A549 (cell line): ENCODE measurements around the gene GABBR2.
"Not testable (repeated sequence)": the region's sequence is repeated elsewhere in the genome, so short reads cannot be mapped to it uniquely, and the experiment has no call there.

Source experiments
- ATOH8 ChIP-seq: fragments of 250-450 bp; sonication (Bioruptor Pico); IDR thresholded peaks from 2 replicates; pipeline ENCODE4 v1.5.0; 2020; ENCODE audit warnings: low read depth, mild to moderate bottlenecking, moderate library complexity
- ELK1 ChIP-seq: fragments of 150-350 bp; IDR thresholded peaks from 2 replicates; pipeline ENCODE4 v1.6.1; 2014; ENCODE audit warnings: low read depth, mild to moderate bottlenecking, low read length
- EP300 ChIP-seq, 2 experiments: fragments of >200 bp; sonication (Bioruptor Twin); formaldehyde crosslinking; IDR thresholded peaks; 2 replicates in 1 of 2; 3 replicates in 1 of 2; pipeline ENCODE4 v1.6.1; 2016 to 2017
- JUN ChIP-seq, 2 experiments: fragments of >200 bp; sonication (Bioruptor Twin); formaldehyde crosslinking; IDR thresholded peaks; 2 replicates in 1 of 2; 3 replicates in 1 of 2; pipeline ENCODE4 v1.6.1; 2016 to 2017
- JUNB ChIP-seq: fragments of >200 bp; sonication (Bioruptor Twin); formaldehyde crosslinking; IDR thresholded peaks from 2 replicates; pipeline ENCODE4 v1.6.1; 2016
- MAX ChIP-seq: IDR thresholded peaks from 2 replicates; pipeline ENCODE4 v1.6.1; 2012
- MYC ChIP-seq: IDR thresholded peaks from 2 replicates; pipeline ENCODE4 v1.6.1; 2012; ENCODE audit warnings: mild to moderate bottlenecking, inconsistent platforms, low read length, improper control_type of control experiment, borderline replicate concordance
- PBX3 ChIP-seq: IDR thresholded peaks from 2 replicates; pipeline ENCODE4 v1.6.1; 2012
- POLR2A ChIP-seq: IDR thresholded peaks from 2 replicates; pipeline ENCODE4 v1.6.1; 2012; ENCODE audit warnings: mild to moderate bottlenecking, low read length
- RAD21 ChIP-seq, 2 experiments: fragments of >200 bp in 1 of 2; sonication (Bioruptor Twin) in 1 of 2; formaldehyde crosslinking in 1 of 2; IDR thresholded peaks in 1 of 2; conservative IDR thresholded peaks in 1 of 2; 2 replicates in 1 of 2; 3 replicates in 1 of 2; pipeline ENCODE4 v1.6.1; 2012 to 2018; ENCODE audit warnings: inconsistent platforms in 1 of 2
- RCOR1 ChIP-seq: fragments of 150-350 bp; IDR thresholded peaks from 2 replicates; pipeline ENCODE4 v1.6.1; 2014; ENCODE audit warnings: antibody characterized with exemption, low read length, low read depth
- RFX5 ChIP-seq: fragments of 450-650 bp; IDR thresholded peaks from 2 replicates; pipeline ENCODE4 v1.7.1; 2014; ENCODE audit warnings: antibody characterized with exemption, mild to moderate bottlenecking, moderate library complexity
- TF ChIP-seq, protein P1 (sequence below): fragments of >200 bp; sonication (Bioruptor Twin); formaldehyde crosslinking; IDR thresholded peaks from 3 replicates; pipeline ENCODE4 v1.5.1; 2016

DNA sequence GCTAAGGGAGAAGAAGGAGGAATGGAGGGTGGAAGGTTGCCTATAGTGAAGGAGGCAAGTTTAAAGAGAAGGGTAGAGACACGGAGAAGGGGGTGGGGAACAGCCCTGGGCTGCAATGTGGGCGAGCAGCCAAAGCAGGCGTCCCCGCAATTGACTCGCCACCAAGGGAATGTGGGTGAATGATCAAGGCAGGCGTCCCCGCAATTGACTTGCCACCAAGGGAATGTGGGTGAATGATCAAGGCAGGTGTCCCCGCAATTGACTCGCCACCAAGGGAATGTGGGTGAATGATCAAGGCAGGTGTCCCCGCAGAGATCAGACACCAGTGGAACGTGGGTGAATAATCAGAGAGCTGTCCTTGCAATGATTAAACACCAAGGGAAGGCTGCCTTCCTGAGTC is 438.5 kb downstream of the GABBR2 start:
- TF ChIP-seq, protein P1, sequence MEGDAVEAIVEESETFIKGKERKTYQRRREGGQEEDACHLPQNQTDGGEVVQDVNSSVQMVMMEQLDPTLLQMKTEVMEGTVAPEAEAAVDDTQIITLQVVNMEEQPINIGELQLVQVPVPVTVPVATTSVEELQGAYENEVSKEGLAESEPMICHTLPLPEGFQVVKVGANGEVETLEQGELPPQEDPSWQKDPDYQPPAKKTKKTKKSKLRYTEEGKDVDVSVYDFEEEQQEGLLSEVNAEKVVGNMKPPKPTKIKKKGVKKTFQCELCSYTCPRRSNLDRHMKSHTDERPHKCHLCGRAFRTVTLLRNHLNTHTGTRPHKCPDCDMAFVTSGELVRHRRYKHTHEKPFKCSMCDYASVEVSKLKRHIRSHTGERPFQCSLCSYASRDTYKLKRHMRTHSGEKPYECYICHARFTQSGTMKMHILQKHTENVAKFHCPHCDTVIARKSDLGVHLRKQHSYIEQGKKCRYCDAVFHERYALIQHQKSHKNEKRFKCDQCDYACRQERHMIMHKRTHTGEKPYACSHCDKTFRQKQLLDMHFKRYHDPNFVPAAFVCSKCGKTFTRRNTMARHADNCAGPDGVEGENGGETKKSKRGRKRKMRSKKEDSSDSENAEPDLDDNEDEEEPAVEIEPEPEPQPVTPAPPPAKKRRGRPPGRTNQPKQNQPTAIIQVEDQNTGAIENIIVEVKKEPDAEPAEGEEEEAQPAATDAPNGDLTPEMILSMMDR, result not testable (repeated sequence)
- TF ChIP-seq MYC; JUN (IDR thresholded peaks at IDR 0.05); POLR2A; RAD21 (conservative IDR thresholded peaks at IDR 0.05 in 1 of 2, IDR thresholded peaks at IDR 0.05 in 1 of 2); PBX3; MAX; RFX5; RCOR1; JUNB; ATOH8 (CRISPR knock-in tag); ELK1; EP300 (IDR thresholded peaks at IDR 0.05): not testable (repeated sequence)
